NCI-H526 (cell line): ENCODE measurements around the gene CTTNBP2.
A peak's percentile ranks its signal among the peaks of the same experiment; 100 is the strongest.

ENCODE experiments used
- DNase-seq, 2 experiments: peaks; one replicate each; lab custom pipeline; 2025; lab: John Stamatoyannopoulos, UW

Gene CTTNBP2

GRCh38 chr7:117873310-117874190, at the start of gene CTTNBP2:
Gene CTTNBP2 (minus strand): TSS chr7:117873441. CDS start chr7:117873415, 26 bp downstream.
- peak in 1 of 2 experiments; percentile 54 for DNase-seq

GRCh38 chr7:117916309-117916708, 43.1 kb upstream of the CTTNBP2 start:
- DNase-seq, result no peak

GRCh38 chr7:117912421-117912820, 39.2 kb upstream of the CTTNBP2 start:
- DNase-seq, result no peak

- DNase-seq, result no peak
Measured at GRCh38 chr7:117908031-117908795, 35.0 kb upstream of the CTTNBP2 start.

GRCh38 chr7:117907049-117907640, 33.9 kb upstream of the CTTNBP2 start:
- no peak for DNase-seq

- no peak for DNase-seq
Measured at GRCh38 chr7:117902314-117902889, 29.2 kb upstream of the CTTNBP2 start.

GRCh38 chr7:117901089-117901797, 28.0 kb upstream of the CTTNBP2 start:
- no peak for DNase-seq

- no peak for DNase-seq
Measured at GRCh38 chr7:117896339-117896738, 23.1 kb upstream of the CTTNBP2 start.

GRCh38 chr7:117895276-117895675, 22.0 kb upstream of the CTTNBP2 start:
- DNase-seq, result no peak

GRCh38 chr7:117894037-117894436, 20.8 kb upstream of the CTTNBP2 start:
- DNase-seq, result no peak

- DNase-seq, result no peak
Measured at GRCh38 chr7:117892821-117893220, 19.6 kb upstream of the CTTNBP2 start.

GRCh38 chr7:117889611-117890010, 16.4 kb upstream of the CTTNBP2 start:
- no peak for DNase-seq

- DNase-seq, result no peak
Measured at GRCh38 chr7:117888627-117889026, 15.4 kb upstream of the CTTNBP2 start.

- DNase-seq, result no peak
Measured at GRCh38 chr7:117882594-117882993, 9.4 kb upstream of the CTTNBP2 start.

GRCh38 chr7:117876761-117877160, 3.5 kb upstream of the CTTNBP2 start:
- no peak for DNase-seq

- peak in 1 of 2 experiments; percentile 3 for DNase-seq
Measured at GRCh38 chr7:117875566-117875965, 2.3 kb upstream of the CTTNBP2 start.

GRCh38 chr7:117874191-117874700, 1.0 kb upstream of the CTTNBP2 start:
- DNase-seq, result no peak

- peak in 1 of 2 experiments; percentile 4 for DNase-seq
Measured at GRCh38 chr7:117872561-117873309, 506 bp downstream of the CTTNBP2 start.

- DNase-seq, result no peak
Measured at GRCh38 chr7:117871778-117872538, 1.3 kb downstream of the CTTNBP2 start.

- DNase-seq, result no peak
Measured at GRCh38 chr7:117871401-117871777, 1.9 kb downstream of the CTTNBP2 start.
